ENCODE data around the gene LRP1.

Gene LRP1

GRCh38 chr12:57235017-57235727 lies 106.9 kb downstream of the LRP1 start:
- no peak for DNase-seq (ENCODE audit: low read depth in 2 of 2)

- DNase-seq (ENCODE audit: low read depth in 2 of 2): no peak
Measured at GRCh38 chr12:57235728-57236131, 107.4 kb downstream of the LRP1 start.

GRCh38 chr12:57236201-57236924 lies 108.1 kb downstream of the LRP1 start:
- DNase-seq (ENCODE audit: low read depth in 2 of 2): no peak

GRCh38 chr12:57236925-57237595 lies 108.8 kb downstream of the LRP1 start:
- DNase-seq (ENCODE audit: low read depth in 2 of 2): no peak

GRCh38 chr12:57237596-57237931 lies 109.3 kb downstream of the LRP1 start:
- no peak for DNase-seq (ENCODE audit: low read depth in 2 of 2)

GRCh38 chr12:57237932-57238853 lies 109.9 kb downstream of the LRP1 start:
- no peak for DNase-seq (ENCODE audit: low read depth in 2 of 2)

GRCh38 chr12:57238854-57239554 lies 110.7 kb downstream of the LRP1 start:
- peak; percentile 66 to 88 for DNase-seq (ENCODE audit: low read depth in 2 of 2)

GRCh38 chr12:57239587-57240065 lies 111.3 kb downstream of the LRP1 start:
- no peak for DNase-seq (ENCODE audit: low read depth in 2 of 2)

- DNase-seq (ENCODE audit: low read depth in 2 of 2): peak in 1 of 2 experiments; percentile 65
Measured at GRCh38 chr12:57240066-57240921, 112.0 kb downstream of the LRP1 start.

GRCh38 chr12:57240926-57241401 lies 112.7 kb downstream of the LRP1 start:
- DNase-seq (ENCODE audit: low read depth in 2 of 2): no peak

- DNase-seq (ENCODE audit: low read depth in 2 of 2): no peak
Measured at GRCh38 chr12:57241402-57242310, 113.4 kb downstream of the LRP1 start.

- DNase-seq (ENCODE audit: low read depth in 2 of 2): no peak
Measured at GRCh38 chr12:57242329-57242690, 114.0 kb downstream of the LRP1 start.

- DNase-seq (ENCODE audit: low read depth in 2 of 2): peak in 1 of 2 experiments; percentile 67
Measured at GRCh38 chr12:57242691-57243454, 114.6 kb downstream of the LRP1 start.

GRCh38 chr12:57243521-57244311 lies 115.4 kb downstream of the LRP1 start:
- DNase-seq (ENCODE audit: low read depth in 2 of 2): peak; percentile 64 to 87

- no peak for DNase-seq (ENCODE audit: low read depth in 2 of 2)
Measured at GRCh38 chr12:57244312-57244696, 116.0 kb downstream of the LRP1 start.

GRCh38 chr12:57247041-57247440 lies 118.8 kb downstream of the LRP1 start:
- DNase-seq (ENCODE audit: low read depth in 2 of 2): no peak
